ENCODE measurements around the gene COPS7B.

COPS7B gene

GRCh38 chr2:231853105-231853504, 66.9 kb downstream of the COPS7B start:
- TF ChIP-seq TAF1 (IDR thresholded peaks at IDR 0.05; ENCODE audit: borderline replicate concordance, low read depth, low read length) (no peak), POLR2A (IDR thresholded peaks at IDR 0.05; ENCODE audit: low read depth, low read length) (no peak), POLR2AphosphoS5 (IDR thresholded peaks at IDR 0.05; ENCODE audit: low read depth, low read length) (no peak)
- FAIRE-seq (no peak), DNase-seq (ENCODE audit: insufficient read length) (no peak)

GRCh38 chr2:231854616-231855125, 68.4 kb downstream of the COPS7B start:
- TF ChIP-seq POLR2AphosphoS5 (IDR thresholded peaks at IDR 0.05; ENCODE audit: low read depth, low read length): no peak
- TF ChIP-seq TAF1 (IDR thresholded peaks at IDR 0.05; ENCODE audit: borderline replicate concordance, low read depth, low read length): no peak
- TF ChIP-seq POLR2A (IDR thresholded peaks at IDR 0.05; ENCODE audit: low read depth, low read length): no peak
- no peak for FAIRE-seq

GRCh38 chr2:231856959-231857358, 70.7 kb downstream of the COPS7B start:
- FAIRE-seq (no peak), DNase-seq (ENCODE audit: insufficient read length) (no peak)
- no peak for TF ChIP-seq TAF1 (IDR thresholded peaks at IDR 0.05; ENCODE audit: borderline replicate concordance, low read depth, low read length)
- no peak for TF ChIP-seq POLR2A (IDR thresholded peaks at IDR 0.05; ENCODE audit: low read depth, low read length)
- TF ChIP-seq POLR2AphosphoS5 (IDR thresholded peaks at IDR 0.05; ENCODE audit: low read depth, low read length): no peak

More at GRCh38 chr2:231854616-231855125, 68.4 kb downstream of the COPS7B start:
- DNase-seq (ENCODE audit: insufficient read length): no peak
